NCI-H1105 (cell line): ENCODE measurements around the gene SRC.

Source experiments
- DNase-seq: peaks from one replicate; lab custom pipeline; 2025; lab: John Stamatoyannopoulos, UW

Gene SRC

GRCh38 chr20:37350649-37351574, 5.0 kb downstream of the SRC start:
- no peak for DNase-seq

- no peak for DNase-seq
Measured at GRCh38 chr20:37351689-37352607, 6.0 kb downstream of the SRC start.

GRCh38 chr20:37352608-37352980, 6.7 kb downstream of the SRC start:
- DNase-seq = no peak

- no peak for DNase-seq
Measured at GRCh38 chr20:37353285-37353849, 7.4 kb downstream of the SRC start.

- no peak for DNase-seq
Measured at GRCh38 chr20:37354210-37355195, 8.6 kb downstream of the SRC start.

- no peak for DNase-seq
Measured at GRCh38 chr20:37355252-37356180, 9.6 kb downstream of the SRC start.

GRCh38 chr20:37356387-37356786, 10.4 kb downstream of the SRC start:
- no peak for DNase-seq

- DNase-seq = no peak
Measured at GRCh38 chr20:37356961-37357371, 11.0 kb downstream of the SRC start.

GRCh38 chr20:37357481-37358365, 11.8 kb downstream of the SRC start:
- no peak for DNase-seq

GRCh38 chr20:37358366-37359150, 12.6 kb downstream of the SRC start:
- no peak for DNase-seq

- DNase-seq = no peak
Measured at GRCh38 chr20:37359331-37359730, 13.4 kb downstream of the SRC start.

GRCh38 chr20:37359836-37360235, 13.9 kb downstream of the SRC start:
- DNase-seq = no peak

GRCh38 chr20:37360391-37361115, 14.6 kb downstream of the SRC start:
- no peak for DNase-seq

GRCh38 chr20:37361336-37361735, 15.4 kb downstream of the SRC start:
- DNase-seq = no peak

GRCh38 chr20:37362231-37362792, 16.4 kb downstream of the SRC start:
- no peak for DNase-seq

GRCh38 chr20:37362821-37363220, 16.9 kb downstream of the SRC start:
- DNase-seq = no peak
